Astrocyte (in vitro differentiated cells and primary cell): Measurements from ENCODE around the gene SYT7. TPM values are rescaled to one million over a fixed set of nuclear protein-coding genes. Genes with fewer than 3 reads are reported as not detected.
A peak's percentile ranks its signal among the peaks of the same experiment; 100 is the strongest.

Experiments
- DNase-seq: peaks from one replicate; pipeline ENCODE4 v3.0.0-alpha.2; 2010; ENCODE audit warnings: low read depth
- FAIRE-seq: peaks from 2 replicates; lab custom pipeline; 2011; peaks lifted over from hg19 to GRCh38; lab: Jason Lieb, UNC
- H2AFZ ChIP-seq: 2 replicates; pipeline ENCODE4 v1.6.0; 2012; ENCODE audit warnings: low read depth, low read length, inconsistent platforms
- H3K27ac ChIP-seq: 2 replicates; pipeline ENCODE4 v1.5.1; 2011; ENCODE audit warnings: low read depth, low read length, inconsistent platforms
- H3K27me3 ChIP-seq: 2 replicates; pipeline ENCODE4 v1.6.0; 2011; ENCODE audit warnings: low read length, inconsistent platforms; ENCODE audit not compliant: insufficient read depth
- H3K36me3 ChIP-seq: 2 replicates; pipeline ENCODE4 v1.5.1; 2011; ENCODE audit warnings: low read length, inconsistent platforms; ENCODE audit not compliant: insufficient read depth
- H3K4me1 ChIP-seq: 2 replicates; pipeline ENCODE4 v1.5.1; 2011; ENCODE audit warnings: low read length, inconsistent platforms; ENCODE audit not compliant: insufficient read depth
- H3K4me2 ChIP-seq: 2 replicates; pipeline ENCODE4 v1.6.0; 2012; ENCODE audit warnings: low read length, inconsistent platforms
- H3K4me3 ChIP-seq: 2 replicates; pipeline ENCODE4 v1.5.1; 2011; ENCODE audit warnings: low read depth, mild to moderate bottlenecking, low read length, inconsistent platforms; ENCODE audit not compliant: insufficient read depth
- H3K79me2 ChIP-seq: 2 replicates; pipeline ENCODE4 v1.6.0; 2012; ENCODE audit warnings: mild to moderate bottlenecking, low read length, inconsistent platforms; ENCODE audit not compliant: insufficient read depth
- H3K9ac ChIP-seq: 2 replicates; pipeline ENCODE4 v1.6.0; 2012; ENCODE audit warnings: mild to moderate bottlenecking, low read length, inconsistent platforms
- H3K9me3 ChIP-seq: 2 replicates; pipeline ENCODE4 v1.5.1; 2012; ENCODE audit warnings: low read depth, mild to moderate bottlenecking, low read length, inconsistent platforms; ENCODE audit not compliant: insufficient read depth
- H4K20me1 ChIP-seq: 2 replicates; pipeline ENCODE4 v1.6.0; 2012; ENCODE audit warnings: low read length, inconsistent platforms; ENCODE audit not compliant: insufficient read depth
- H3K27ac Mint-ChIP-seq: one replicate; pipeline ENCODE4 v1.8.0; 2021; ENCODE audit warnings: mild to moderate bottlenecking, mixed read lengths; ENCODE audit not compliant: unreplicated experiment
- H3K27me3 Mint-ChIP-seq: one replicate; pipeline ENCODE4 v1.8.0; 2021; ENCODE audit warnings: low read depth, mixed read lengths; ENCODE audit not compliant: unreplicated experiment
- H3K36me3 Mint-ChIP-seq: one replicate; pipeline ENCODE4 v1.8.0; 2021; ENCODE audit warnings: low read depth, mixed read lengths; ENCODE audit not compliant: unreplicated experiment
- H3K4me1 Mint-ChIP-seq: one replicate; pipeline ENCODE4 v1.8.0; 2021; ENCODE audit warnings: low read depth, mixed read lengths; ENCODE audit not compliant: unreplicated experiment
- H3K4me3 Mint-ChIP-seq: one replicate; pipeline ENCODE4 v1.8.0; 2021; ENCODE audit warnings: mild to moderate bottlenecking, moderate library complexity, mixed read lengths; ENCODE audit not compliant: unreplicated experiment
- H3K9me3 Mint-ChIP-seq: one replicate; pipeline ENCODE4 v1.8.0; 2021; ENCODE audit warnings: mild to moderate bottlenecking, mixed read lengths; ENCODE audit not compliant: unreplicated experiment
- CTCF ChIP-seq: IDR thresholded peaks from 2 replicates; pipeline ENCODE4 v1.5.1; 2011; ENCODE audit warnings: low read depth, mild to moderate bottlenecking, inconsistent platforms, low read length, moderate library complexity; ENCODE audit not compliant: insufficient read depth
- EZH2 ChIP-seq: IDR thresholded peaks from 2 replicates; pipeline ENCODE4 v1.6.1; 2012; ENCODE audit warnings: mild to moderate bottlenecking, low read length, inconsistent platforms; ENCODE audit not compliant: insufficient read depth
- total RNA-seq: library from RNA; stranded (reverse); gene quantifications from 2 replicates; pipeline ENCODE4 v1.2.1, GENCODE V29; 2021

The SYT7 gene
- total RNA-seq, 1 donor from 2014 or later, result 3.7 TPM

GRCh38 chr11:61529537-61530225, 51.2 kb downstream of the SYT7 start:
- Mint-ChIP-seq H3K4me1 (no peaks in the 10 kb centered on the region), H3K27ac (peak overlapping the region; percentile 72), H3K27me3 (peaks cover 71% of the 10 kb centered on the region), H3K4me3 (no peak overlapping the region), H3K36me3 (peaks cover 4% of the 10 kb centered on the region), H3K9me3 (peaks cover 2% of the 10 kb centered on the region)
- no peaks in the 10 kb centered on the region for H3K4me1 ChIP-seq
- H3K9me3 ChIP-seq, result no peaks in the 10 kb centered on the region
- DNase-seq, result no peak
- H3K36me3 ChIP-seq, result no peaks in the 10 kb centered on the region
- no peaks in the 10 kb centered on the region for H4K20me1 ChIP-seq
- H3K27ac ChIP-seq, result no peak overlapping the region
- FAIRE-seq, result no peak
- no peak overlapping the region for H2AFZ ChIP-seq
- no peak overlapping the region for H3K9ac ChIP-seq
- no peaks in the 10 kb centered on the region for H3K79me2 ChIP-seq
- H3K27me3 ChIP-seq, result peaks cover 29% of the 10 kb centered on the region
- TF ChIP-seq EZH2 (no peak), CTCF (no peak)
- H3K4me2 ChIP-seq, result no peak overlapping the region
- H3K4me3 ChIP-seq, result no peak overlapping the region

- Histone ChIP-seq H4K20me1 (no peaks in the 10 kb centered on the region), H3K4me1 (no peaks in the 10 kb centered on the region), H3K79me2 (no peaks in the 10 kb centered on the region), H3K9me3 (no peaks in the 10 kb centered on the region), H3K9ac (no peak overlapping the region), H3K27me3 (peaks cover 34% of the 10 kb centered on the region), H3K27ac (no peak overlapping the region), H3K4me2 (no peak overlapping the region), H2AFZ (no peak overlapping the region), H3K36me3 (no peaks in the 10 kb centered on the region), H3K4me3 (no peak overlapping the region)
- Mint-ChIP-seq H3K36me3 (peaks cover 6% of the 10 kb centered on the region), H3K27ac (no peak overlapping the region), H3K27me3 (peaks cover 68% of the 10 kb centered on the region), H3K9me3 (no peaks in the 10 kb centered on the region), H3K4me1 (no peaks in the 10 kb centered on the region), H3K4me3 (no peak overlapping the region)
- DNase-seq (no peak), FAIRE-seq (no peak)
- TF ChIP-seq EZH2 (no peak), CTCF (no peak)
These were observed 52.8 kb downstream of the SYT7 start for GRCh38 chr11:61528114-61528513.
